Esophagus muscularis mucosa (tissue), 4 donors: ENCODE measurements around the gene BAD. TPM values are rescaled to one million over a fixed set of nuclear protein-coding genes. Genes with fewer than 3 reads are reported as not detected.

Experiments used
- DNase-seq: peaks from one replicate; pipeline ENCODE4 v3.0.0-alpha.2; 2017; ENCODE audit errors: extremely low spot score
- H3K27ac ChIP-seq, 4 donors: fragments of 200-600 bp; sonication (generic); replicated peaks in 1 of 4; 1 replicate in 3 of 4; 2 replicates in 1 of 4; pipeline ENCODE4 v1.5.1; 2016 to 2019; ENCODE audit warnings: mild to moderate bottlenecking in 1 of 4
- H3K27me3 ChIP-seq, 4 donors: fragments of 200-600 bp; sonication (generic); one replicate each; pipeline versions ENCODE4 v1.5.1 to v1.6.0; 2016 to 2019
- H3K36me3 ChIP-seq, 4 donors: fragments of 200-600 bp; sonication (generic); one replicate each; pipeline ENCODE4 v1.5.1; 2016 to 2019
- H3K4me1 ChIP-seq, 4 donors: fragments of 200-600 bp; sonication (generic); one replicate each; pipeline ENCODE4 v1.5.1; 2016 to 2019
- H3K4me3 ChIP-seq, 4 donors: fragments of 200-600 bp; sonication (generic); 1 replicate in 2 of 4; 2 replicates in 2 of 4; pipeline ENCODE4 v1.5.1; 2016 to 2019; ENCODE audit warnings: mild to moderate bottlenecking in 4 of 4, moderate library complexity in 1 of 4
- H3K9me3 ChIP-seq, 4 donors: fragments of 200-600 bp; sonication (generic); 1 replicate in 3 of 4; 2 replicates in 1 of 4; pipeline ENCODE4 v1.5.1; 2016 to 2019
- CTCF ChIP-seq, 3 experiments: fragments of 200-600 bp in 2 of 3; fragments of 450-650 bp in 1 of 3; sonication (generic) in 2 of 3; IDR thresholded peaks; one replicate each; pipeline ENCODE4 v1.5.1; 2017 to 2019; ENCODE audit warnings: antibody characterized with exemption in 3 of 3, mild to moderate bottlenecking in 2 of 3, moderate library complexity in 1 of 3
- EP300 ChIP-seq: sonication (generic); formaldehyde crosslinking; IDR thresholded peaks from one replicate; pipeline ENCODE4 v1.6.1; 2017; ENCODE audit warnings: antibody characterized with exemption
- POLR2A ChIP-seq: fragments of 450-650 bp; IDR thresholded peaks from one replicate; pipeline ENCODE4 v1.6.1; 2017; ENCODE audit warnings: antibody characterized with exemption, moderate library complexity, mild to moderate bottlenecking, low read depth
- POLR2AphosphoS5 ChIP-seq, 2 donors: sonication (generic); formaldehyde crosslinking; IDR thresholded peaks; one replicate each; pipeline ENCODE4 v1.6.1; 2017; ENCODE audit warnings: antibody characterized with exemption in 2 of 2
- WGBS: methylation state at CpG from one replicate; pipeline ENCODE4 v1.1.5; 2018; 5-methylcytosine and 5-hydroxymethylcytosine counted together
- intact Hi-C: fragments of 100-400 bp; cut with DNase I; formaldehyde crosslinking; loops from one replicate; pipeline ENCODE4 v1.15.1; 2023
- total RNA-seq, 4 donors: library from RNA; depleted of rRNA; stranded (reverse); fragments of >200 nt; gene quantifications; one replicate each; pipeline versions ENCODE4 v1.1.0 to v1.2.1, GENCODE V29; 2016

Gene BAD
- total RNA-seq, 4 donors from 2014 or later: 99.3 to 138 (median 122) TPM

GRCh38 chr11:64298966-64299846 is 14.7 kb upstream of the BAD start:
- Histone ChIP-seq H3K4me1 (peaks cover 26 to 44% (median 40%) of the 10 kb centered on the region in 4 donors), H3K27ac (peak overlapping the region in 3 of 4 donors; percentile 7 to 57 (median 52)), H3K27me3 (peaks cover 7 to 92% (median 49%) of the 10 kb centered on the region in 4 donors), H3K4me3 (peak overlapping the region; percentile 52 to 61 (median 53)), H3K9me3 (no peaks in the 10 kb centered on the region), H3K36me3 (no peaks in the 10 kb centered on the region)
- WGBS: 6% methylated on average over 20 of the region's 60 CpGs
- DNase-seq: no peak
- peak in 1 of 2 donors; percentile 41 for TF ChIP-seq POLR2AphosphoS5 (IDR thresholded peaks at IDR 0.05)
- no peak for TF ChIP-seq EP300
- intact Hi-C loops: loop anchor here (5.0 kb wide), 1 partner anchor 97 kb away; no protein-coding TSS in a partner anchor

- Histone ChIP-seq H3K9me3 (no peaks in the 10 kb centered on the region), H3K36me3 (no peaks in the 10 kb centered on the region), H3K27ac (no peak overlapping the region), H3K4me1 (peaks cover 21 to 31% (median 30%) of the 10 kb centered on the region in 4 donors), H3K4me3 (no peak overlapping the region), H3K27me3 (peaks cover 8 to 99% (median 53%) of the 10 kb centered on the region in 4 donors)
- WGBS: 63% methylated on average over 6 of the region's 18 CpGs
- TF ChIP-seq POLR2A (no peak), CTCF (IDR thresholded peaks at IDR 0.05) (no peak), POLR2AphosphoS5 (IDR thresholded peaks at IDR 0.05) (no peak), EP300 (no peak)
- intact Hi-C loops: loop anchor here (5.0 kb wide), 1 partner anchor 96 kb away; no protein-coding TSS in a partner anchor
- no peak for DNase-seq
Measured at GRCh38 chr11:64297699-64298358, 13.4 kb upstream of the BAD start.

GRCh38 chr11:64296830-64297698 is 12.6 kb upstream of the BAD start:
- DNase-seq: no peak
- TF ChIP-seq CTCF (IDR thresholded peaks at IDR 0.05): no peak
- TF ChIP-seq EP300: no peak
- TF ChIP-seq POLR2A: no peak
- TF ChIP-seq POLR2AphosphoS5 (IDR thresholded peaks at IDR 0.05): no peak
- Histone ChIP-seq H3K27ac (no peak overlapping the region), H3K36me3 (no peaks in the 10 kb centered on the region), H3K9me3 (no peaks in the 10 kb centered on the region), H3K4me1 (peaks cover 26 to 38% (median 37%) of the 10 kb centered on the region in 4 donors), H3K27me3 (peaks cover 11 to 99% (median 58%) of the 10 kb centered on the region in 4 donors), H3K4me3 (no peak overlapping the region)
- intact Hi-C loops: loop anchor here (5.0 kb wide), 1 partner anchor 95 kb away; no protein-coding TSS in a partner anchor
- 21% methylated on average over 14 of the region's 34 CpGs for WGBS

GRCh38 chr11:64296236-64296635 is 11.8 kb upstream of the BAD start:
- Histone ChIP-seq H3K27ac (no peak overlapping the region), H3K27me3 (peaks cover 16 to 99% (median 61%) of the 10 kb centered on the region in 4 donors), H3K4me1 (peaks cover 34 to 42% (median 41%) of the 10 kb centered on the region in 4 donors), H3K36me3 (no peaks in the 10 kb centered on the region), H3K9me3 (no peaks in the 10 kb centered on the region), H3K4me3 (no peak overlapping the region)
- 43% methylated on average over 1 of the region's 1 CpG for WGBS
- DNase-seq: no peak
- TF ChIP-seq CTCF (IDR thresholded peaks at IDR 0.05): no peak
- intact Hi-C loops: loop anchor here (5.0 kb wide), 1 partner anchor 94 kb away; no protein-coding TSS in a partner anchor
